Prostate gland (tissue), 2 donors: ENCODE measurements around the gene DIAPH2. TPM values are rescaled to one million over a fixed set of nuclear protein-coding genes. Genes with fewer than 3 reads are reported as not detected.
"Not testable (repeated sequence)": the region's sequence is repeated elsewhere in the genome, so short reads cannot be mapped to it uniquely, and the experiment has no call there.

Source experiments
- DNase-seq: peaks from one replicate; pipeline ENCODE4 v3.0.0-alpha.2; 2019; ENCODE audit warnings: low spot score
- H3K27ac ChIP-seq, 2 donors: fragments of 200-600 bp; sonication (generic); 2 replicates each; pipeline ENCODE4 v1.5.1; 2017 to 2019
- H3K27me3 ChIP-seq: fragments of 200-600 bp; sonication (generic); replicated peaks from 2 replicates; pipeline ENCODE4 v1.5.1; 2019; ENCODE audit not compliant: insufficient read depth
- H3K36me3 ChIP-seq, 2 donors: fragments of 200-600 bp; sonication (generic); 1 replicate in 1 of 2; 2 replicates in 1 of 2; pipeline versions ENCODE4 v1.5.1 to v1.8.1; 2017 to 2019
- H3K4me1 ChIP-seq: fragments of 200-600 bp; sonication (generic); replicated peaks from 2 replicates; pipeline ENCODE4 v1.5.1; 2019
- H3K4me3 ChIP-seq, 2 donors: fragments of 200-600 bp; sonication (generic); 2 replicates each; pipeline ENCODE4 v1.5.1; 2017 to 2019
- H3K9me3 ChIP-seq: fragments of 200-600 bp; sonication (generic); 2 replicates; pipeline ENCODE4 v1.5.1; 2017
- POLR2A ChIP-seq: fragments of 450-650 bp; IDR thresholded peaks from one replicate; pipeline ENCODE4 v1.6.1; 2016; ENCODE audit warnings: antibody characterized with exemption, mild to moderate bottlenecking
- POLR2AphosphoS5 ChIP-seq: sonication (generic); formaldehyde crosslinking; IDR thresholded peaks from one replicate; pipeline ENCODE4 v1.6.1; 2017; ENCODE audit warnings: antibody characterized with exemption
- WGBS: methylation state at CpG from one replicate; pipeline ENCODE4 v1.1.5; 2018; 5-methylcytosine and 5-hydroxymethylcytosine counted together
- intact Hi-C: fragments of 100-400 bp; cut with DNase I; formaldehyde crosslinking; loops from one replicate; pipeline ENCODE4 v1.14.2; 2022
- total RNA-seq, 2 donors: library from RNA; depleted of rRNA; stranded (reverse); fragments of >200 nt; gene quantifications; one replicate each; pipeline ENCODE4 v1.1.0, GENCODE V29; 2016
- TF ChIP-seq, protein P1 (sequence below), 4 experiments: fragments of 200-600 bp in 2 of 4; fragments of 450-650 bp in 2 of 4; sonication (generic) in 2 of 4; IDR thresholded peaks; 1 replicate in 3 of 4; 2 replicates in 1 of 4; pipeline ENCODE4 v1.5.1; 2016 to 2019; ENCODE audit warnings: antibody characterized with exemption in 4 of 4, mild to moderate bottlenecking in 2 of 4, moderate library complexity in 2 of 4

Gene DIAPH2
- total RNA-seq, 2 donors from 2014 or later, result 8.1 to 44.8 TPM

DNA sequence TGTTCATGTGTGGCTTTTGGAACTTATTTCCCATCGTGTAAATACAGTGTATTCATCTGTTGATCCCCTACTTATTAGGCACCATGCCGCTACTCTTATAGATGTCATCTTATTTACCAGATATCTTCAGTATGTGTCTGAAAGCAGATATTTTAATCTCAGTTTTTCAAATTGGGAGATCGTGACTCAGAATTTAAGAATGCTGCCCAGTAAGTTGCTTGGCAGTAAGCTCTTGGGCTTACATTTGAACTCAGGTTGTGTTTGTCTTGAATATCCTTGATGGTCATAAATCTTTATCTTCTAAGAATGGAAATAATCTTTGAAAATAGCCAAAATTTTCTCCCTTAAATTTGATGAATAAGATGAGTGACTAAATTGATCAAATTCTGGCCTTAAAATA, 153.2 kb downstream of the DIAPH2 start:
- Histone ChIP-seq H3K27me3 (no peaks in the 10 kb centered on the region), H3K4me3 (no peak overlapping the region), H3K9me3 (no peaks in the 10 kb centered on the region), H3K36me3 (no peaks in the 10 kb centered on the region), H3K27ac (no peak overlapping the region), H3K4me1 (no peaks in the 10 kb centered on the region)
- DNase-seq, result no peak
- no peak for TF ChIP-seq POLR2AphosphoS5
- TF ChIP-seq POLR2A, result no peak
- TF ChIP-seq, protein P1, sequence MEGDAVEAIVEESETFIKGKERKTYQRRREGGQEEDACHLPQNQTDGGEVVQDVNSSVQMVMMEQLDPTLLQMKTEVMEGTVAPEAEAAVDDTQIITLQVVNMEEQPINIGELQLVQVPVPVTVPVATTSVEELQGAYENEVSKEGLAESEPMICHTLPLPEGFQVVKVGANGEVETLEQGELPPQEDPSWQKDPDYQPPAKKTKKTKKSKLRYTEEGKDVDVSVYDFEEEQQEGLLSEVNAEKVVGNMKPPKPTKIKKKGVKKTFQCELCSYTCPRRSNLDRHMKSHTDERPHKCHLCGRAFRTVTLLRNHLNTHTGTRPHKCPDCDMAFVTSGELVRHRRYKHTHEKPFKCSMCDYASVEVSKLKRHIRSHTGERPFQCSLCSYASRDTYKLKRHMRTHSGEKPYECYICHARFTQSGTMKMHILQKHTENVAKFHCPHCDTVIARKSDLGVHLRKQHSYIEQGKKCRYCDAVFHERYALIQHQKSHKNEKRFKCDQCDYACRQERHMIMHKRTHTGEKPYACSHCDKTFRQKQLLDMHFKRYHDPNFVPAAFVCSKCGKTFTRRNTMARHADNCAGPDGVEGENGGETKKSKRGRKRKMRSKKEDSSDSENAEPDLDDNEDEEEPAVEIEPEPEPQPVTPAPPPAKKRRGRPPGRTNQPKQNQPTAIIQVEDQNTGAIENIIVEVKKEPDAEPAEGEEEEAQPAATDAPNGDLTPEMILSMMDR (IDR thresholded peaks at IDR 0.05), result no peak
- intact Hi-C loops, result no loop called here
- 51% methylated on average over 3 of the region's 3 CpGs for WGBS

DNA sequence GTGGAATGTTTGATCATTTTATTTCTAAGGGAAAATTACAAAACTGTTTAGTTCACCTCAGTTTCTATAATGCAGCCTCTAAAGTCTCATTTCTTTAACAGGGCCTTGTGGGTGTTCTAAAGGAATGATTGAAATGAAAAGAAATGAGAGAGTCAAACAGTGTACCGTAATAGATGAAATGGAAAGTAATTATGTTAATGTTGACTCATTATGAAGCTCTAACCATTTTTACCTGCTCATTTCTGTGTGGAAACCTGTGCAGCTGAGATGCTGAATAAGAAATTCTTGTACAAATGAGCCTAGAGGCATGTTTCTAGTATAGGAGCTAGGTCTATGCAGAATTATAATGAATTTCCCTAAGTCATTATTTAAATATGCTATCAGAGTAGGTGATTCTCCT, 153.9 kb downstream of the DIAPH2 start:
- intact Hi-C loops, result no loop called here
- Histone ChIP-seq H3K36me3 (no peaks in the 10 kb centered on the region), H3K4me3 (no peak overlapping the region), H3K27ac (no peak overlapping the region), H3K4me1 (no peaks in the 10 kb centered on the region), H3K27me3 (no peaks in the 10 kb centered on the region), H3K9me3 (no peaks in the 10 kb centered on the region)
- TF ChIP-seq, protein P1 (IDR thresholded peaks at IDR 0.05), result no peak
- TF ChIP-seq POLR2AphosphoS5, result no peak
- no peak for TF ChIP-seq POLR2A
- DNase-seq, result no peak
- WGBS, result 68% methylated on average over 1 of the region's 1 CpG

DNA sequence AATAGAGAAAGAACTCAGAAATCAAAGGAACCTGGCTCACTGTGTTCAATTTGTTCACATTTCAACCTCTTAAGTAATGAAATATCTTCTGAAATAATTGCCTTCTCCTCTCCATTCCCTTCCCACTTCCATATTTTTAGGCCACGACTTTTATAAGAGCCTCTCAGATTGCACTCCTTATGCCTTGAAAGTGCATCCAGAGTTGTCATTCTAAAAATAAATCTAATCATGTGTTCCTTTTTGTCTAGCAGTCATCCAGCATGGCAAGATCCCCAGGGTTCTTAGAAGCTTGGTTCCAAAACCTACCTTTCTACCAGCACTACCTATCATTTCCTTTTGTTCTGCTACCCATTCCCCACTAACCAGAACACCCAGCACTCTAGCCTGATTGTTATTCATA, 156.7 kb downstream of the DIAPH2 start:
- WGBS, result 69% methylated on average over 1 of the region's 1 CpG
- Histone ChIP-seq H3K27me3 (no peaks in the 10 kb centered on the region), H3K27ac (no peak overlapping the region), H3K4me3 (no peak overlapping the region), H3K4me1 (no peaks in the 10 kb centered on the region), H3K9me3 (no peaks in the 10 kb centered on the region), H3K36me3 (no peaks in the 10 kb centered on the region)
- TF ChIP-seq POLR2A (no peak), POLR2AphosphoS5 (no peak)
- TF ChIP-seq, protein P1 (IDR thresholded peaks at IDR 0.05), result no peak
- intact Hi-C loops, result no loop called here
- DNase-seq, result no peak

DNA sequence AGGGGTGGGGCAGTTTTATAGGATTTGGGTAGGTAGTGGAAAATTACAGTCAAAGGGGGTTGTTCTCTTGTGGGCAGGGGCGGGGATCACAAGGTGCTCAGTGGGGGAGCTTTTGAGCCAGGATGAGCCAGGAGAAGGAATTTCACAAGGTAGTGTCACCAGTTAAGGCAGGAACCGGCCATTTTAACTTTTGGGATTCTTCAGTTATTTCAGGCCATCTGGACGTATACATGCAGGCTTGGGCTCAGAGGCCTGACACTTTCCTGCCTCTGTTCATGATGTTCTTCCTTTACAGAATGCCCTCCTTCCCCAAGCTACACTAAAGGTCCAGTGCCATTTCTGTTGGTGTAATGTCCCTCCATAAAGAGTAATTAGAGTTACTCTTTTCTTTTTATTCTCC, 157.2 kb downstream of the DIAPH2 start:
- H3K27ac ChIP-seq, H3K27me3 ChIP-seq, H3K4me1 ChIP-seq, H3K4me3 ChIP-seq, DNase-seq, intact Hi-C loops, H3K9me3 ChIP-seq, H3K36me3 ChIP-seq: not testable (repeated sequence)
- 90% methylated on average over 3 of the region's 3 CpGs for WGBS

DNA sequence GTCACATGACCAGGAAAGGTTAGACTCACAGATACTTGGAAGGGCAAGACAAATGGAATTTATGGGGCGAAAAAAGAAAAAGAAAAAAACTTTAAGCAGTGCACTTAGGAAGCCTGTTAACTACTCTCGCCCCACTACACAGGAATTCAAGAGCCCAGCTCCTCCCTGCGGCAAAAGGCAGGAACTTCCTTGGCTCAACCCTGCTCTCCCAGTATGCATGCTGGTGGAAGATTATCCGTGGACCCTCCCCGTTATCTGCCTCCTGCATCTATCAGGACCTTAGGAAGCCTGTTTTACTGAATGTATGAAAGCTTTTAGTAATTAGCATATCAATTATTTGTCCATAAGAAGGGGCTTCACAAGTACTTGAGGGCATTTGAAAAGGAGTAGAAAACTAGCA, 158.9 kb downstream of the DIAPH2 start:
- 79% methylated on average over 5 of the region's 5 CpGs for WGBS

More for the DNA sequence above, 158.9 kb downstream of the DIAPH2 start:
- no peaks in the 10 kb centered on the region for H3K27me3 ChIP-seq
- no peak overlapping the region for H3K27ac ChIP-seq
- intact Hi-C loops, result no loop called here
- TF ChIP-seq, protein P1 (IDR thresholded peaks at IDR 0.05), result no peak
- no peak for TF ChIP-seq POLR2AphosphoS5
- no peaks in the 10 kb centered on the region for H3K36me3 ChIP-seq
- no peaks in the 10 kb centered on the region for H3K4me1 ChIP-seq
- no peaks in the 10 kb centered on the region for H3K9me3 ChIP-seq
- no peak overlapping the region for H3K4me3 ChIP-seq
- no peak for DNase-seq
